Skeletal muscle cell (primary cell): ENCODE results near the gene MTSS2.

Source experiments
- DNase-seq: peaks from one replicate; pipeline ENCODE4 v3.0.0-alpha.2; 2010; ENCODE audit warnings: low read depth
- H3K4me3 ChIP-seq: 2 replicates; pipeline ENCODE4 v1.5.1; 2011; ENCODE audit warnings: low read depth, mild to moderate bottlenecking, control low read depth, low read length, moderate library complexity

MTSS2 gene, protein sequence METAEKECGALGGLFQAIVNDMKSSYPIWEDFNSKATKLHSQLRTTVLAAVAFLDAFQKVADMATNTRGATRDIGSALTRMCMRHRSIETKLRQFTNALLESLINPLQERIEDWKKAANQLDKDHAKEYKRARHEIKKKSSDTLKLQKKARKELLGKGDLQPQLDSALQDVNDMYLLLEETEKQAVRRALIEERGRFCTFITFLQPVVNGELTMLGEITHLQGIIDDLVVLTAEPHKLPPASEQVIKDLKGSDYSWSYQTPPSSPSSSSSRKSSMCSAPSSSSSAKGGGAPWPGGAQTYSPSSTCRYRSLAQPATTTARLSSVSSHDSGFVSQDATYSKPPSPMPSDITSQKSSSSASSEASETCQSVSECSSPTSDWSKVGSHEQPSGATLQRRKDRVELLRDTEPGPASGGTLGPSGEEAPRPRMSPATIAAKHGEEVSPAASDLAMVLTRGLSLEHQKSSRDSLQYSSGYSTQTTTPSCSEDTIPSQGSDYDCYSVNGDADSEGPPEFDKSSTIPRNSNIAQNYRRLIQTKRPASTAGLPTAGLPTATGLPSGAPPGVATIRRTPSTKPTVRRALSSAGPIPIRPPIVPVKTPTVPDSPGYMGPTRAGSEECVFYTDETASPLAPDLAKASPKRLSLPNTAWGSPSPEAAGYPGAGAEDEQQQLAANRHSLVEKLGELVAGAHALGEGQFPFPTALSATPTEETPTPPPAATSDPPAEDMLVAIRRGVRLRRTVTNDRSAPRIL

DNA sequence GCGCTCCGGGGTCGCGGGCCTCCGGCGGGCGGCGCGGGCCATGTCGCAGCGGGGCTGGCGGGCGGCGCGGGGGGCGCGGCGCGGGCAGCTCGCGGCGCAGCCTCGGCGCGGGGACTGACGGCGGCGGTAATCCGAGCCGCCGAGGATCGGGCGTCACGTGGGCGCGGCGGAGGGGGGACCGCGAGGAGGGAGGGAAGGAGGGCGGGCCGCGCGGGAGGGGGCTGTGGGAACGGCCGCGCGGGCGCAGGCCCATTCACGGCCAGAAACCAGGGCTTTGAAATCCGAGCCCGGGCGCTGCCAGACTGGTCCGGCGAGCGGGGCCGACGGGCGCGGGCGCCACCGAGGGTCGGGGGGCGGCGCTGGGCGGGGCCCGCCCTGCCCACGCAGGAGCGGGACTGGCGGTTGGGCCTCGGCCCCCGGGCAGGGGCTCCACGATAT, at the start of gene MTSS2:
Gene MTSS2 (minus strand): TSS at position 116 of the 438 bp plus-strand sequence. CDS start 262 bp downstream, outside the sequence.
- peak within 1 kb of the TSS; percentile 83 for H3K4me3 ChIP-seq
- peak; percentile 67 for DNase-seq

DNA sequence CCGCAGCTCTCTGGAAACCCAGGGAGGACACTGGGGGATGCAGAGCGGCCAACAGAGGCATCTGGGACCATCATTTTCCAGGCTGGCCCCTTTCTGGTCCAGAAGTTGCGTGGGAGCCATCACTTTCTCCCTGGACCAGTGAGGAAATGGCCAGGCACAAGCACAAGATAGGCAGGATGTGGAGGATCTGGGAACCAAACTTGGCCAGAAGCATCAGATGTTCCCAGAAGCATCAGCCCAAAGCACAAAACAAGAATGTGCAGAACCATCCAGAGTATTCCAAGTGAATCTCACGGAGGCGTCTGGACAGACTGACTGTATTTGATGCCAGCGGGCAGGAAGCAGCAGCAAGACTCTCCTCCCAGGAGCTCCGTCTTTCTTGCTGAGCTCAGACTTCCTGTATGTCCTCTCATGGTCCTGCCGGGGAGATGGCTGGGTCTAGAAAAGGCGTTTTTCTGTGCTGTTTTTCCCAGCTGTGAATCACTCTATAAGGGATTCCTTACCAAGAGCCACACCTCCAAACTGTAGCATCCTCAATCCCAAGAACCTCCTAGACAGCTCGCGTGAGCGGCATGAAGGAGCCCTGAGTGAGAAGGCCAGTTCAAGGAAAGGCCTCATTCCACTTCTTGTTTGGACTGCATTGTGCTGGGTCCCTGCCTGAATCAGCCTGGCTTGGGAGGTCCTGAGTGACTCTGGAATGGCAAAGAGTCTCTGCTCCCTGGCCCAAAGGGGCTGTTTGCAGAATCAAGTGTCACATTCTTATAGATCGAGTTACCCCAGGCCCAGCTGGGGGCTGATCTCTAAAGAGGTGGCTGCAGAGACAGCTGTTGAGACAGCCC, 49.5 kb upstream of the MTSS2 start:
- peak; percentile 57 for DNase-seq
- no peak overlapping the region for H3K4me3 ChIP-seq

DNA sequence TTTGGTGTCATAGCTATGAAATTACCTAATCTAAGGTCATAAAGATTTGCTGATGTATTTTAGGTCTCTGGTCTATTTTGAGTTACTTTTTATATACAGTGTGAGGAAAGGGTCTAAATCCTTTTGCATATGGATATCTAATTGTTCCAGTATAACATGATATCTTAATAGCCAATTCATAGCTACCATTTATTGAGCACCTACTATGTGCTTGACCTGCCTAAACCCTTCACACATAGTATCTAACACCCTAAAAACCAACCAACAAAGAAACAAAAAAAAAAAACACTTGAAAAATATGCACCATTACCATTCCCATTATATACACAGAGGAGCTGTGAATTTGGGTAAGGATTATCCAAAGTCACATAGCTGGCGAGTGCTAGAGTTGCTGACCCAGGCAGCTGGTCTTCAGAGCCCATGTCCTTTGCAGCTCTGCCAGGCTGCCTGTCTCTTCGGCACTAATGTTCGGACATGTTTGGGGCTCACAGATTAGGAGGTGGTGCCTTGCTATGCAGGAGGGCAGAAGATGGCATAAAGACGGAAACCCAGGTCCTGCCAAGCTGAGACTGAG, 48.8 kb upstream of the MTSS2 start:
- no peak overlapping the region for H3K4me3 ChIP-seq

GRCh38 chr16:70730944-70731343, 45.1 kb upstream of the MTSS2 start:
- DNase-seq: no peak
- H3K4me3 ChIP-seq: no peak overlapping the region

More for the DNA sequence above, 48.8 kb upstream of the MTSS2 start:
- DNase-seq: no peak

GRCh38 chr16:70730031-70730430, 44.2 kb upstream of the MTSS2 start:
- DNase-seq: no peak
- H3K4me3 ChIP-seq: no peak overlapping the region

DNA sequence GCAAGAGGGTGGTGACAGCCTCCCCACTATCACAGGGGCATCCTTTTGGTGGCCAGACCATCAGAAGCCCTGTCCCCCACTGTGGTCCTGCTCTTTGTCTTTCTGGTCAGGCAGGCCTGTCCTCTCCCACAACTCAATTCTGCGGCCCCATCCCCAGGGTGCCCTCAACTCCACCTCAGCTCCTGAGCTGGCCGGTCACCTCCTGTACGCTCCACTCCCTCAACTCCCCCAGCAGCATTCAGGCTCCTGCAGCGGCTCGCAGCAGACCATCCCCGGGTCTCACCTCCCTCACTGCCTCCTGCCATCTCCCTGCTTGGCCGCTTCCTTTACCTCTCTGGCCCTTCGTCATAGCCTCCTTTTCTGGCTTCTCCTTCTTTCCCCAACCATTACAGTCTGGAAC, 43.4 kb upstream of the MTSS2 start:
- no peak overlapping the region for H3K4me3 ChIP-seq
- no peak for DNase-seq

DNA sequence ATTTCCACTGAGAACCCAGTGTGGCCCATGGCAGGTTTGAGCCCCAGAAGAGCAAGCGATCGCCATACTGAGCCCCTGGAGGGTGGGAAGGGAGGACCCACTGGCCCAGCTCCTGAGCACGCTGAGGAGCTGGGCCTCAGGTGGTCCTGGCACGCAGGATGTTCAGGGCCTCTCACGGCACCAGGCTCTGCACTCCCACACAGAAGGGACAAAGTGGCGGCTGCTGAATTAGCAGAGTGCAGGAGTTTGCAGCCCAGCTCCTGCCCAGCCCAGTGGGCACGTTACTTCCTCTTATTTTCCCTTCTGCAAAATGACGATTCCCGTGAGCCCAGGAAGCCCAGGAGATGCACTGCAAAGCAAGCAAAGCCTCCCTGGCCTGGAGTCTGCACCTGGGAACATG, 42.3 kb upstream of the MTSS2 start:
- no peak for DNase-seq
- H3K4me3 ChIP-seq: no peak overlapping the region

DNA sequence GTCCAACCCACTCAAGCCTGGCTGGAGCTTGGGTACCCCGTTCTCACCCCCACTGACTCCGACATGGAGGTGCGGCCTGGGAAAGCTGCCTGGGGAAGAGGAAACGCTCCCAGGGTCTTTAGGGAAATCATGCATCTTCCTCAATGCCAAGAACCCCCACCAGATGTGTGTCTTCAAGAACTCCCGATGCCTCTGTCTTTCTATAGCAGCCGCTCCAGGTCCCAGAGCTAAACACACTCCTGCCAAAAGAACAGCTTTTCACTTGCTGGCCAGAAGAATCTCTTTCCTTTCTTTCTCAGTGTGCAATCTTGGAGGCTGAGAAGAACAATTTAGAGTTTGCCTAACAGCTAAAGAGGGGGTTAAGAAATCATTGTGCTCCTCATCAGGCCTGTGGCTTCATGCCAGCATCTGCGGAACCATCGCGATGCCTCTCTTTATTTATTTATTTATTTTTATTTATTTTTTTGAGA, 41.1 kb upstream of the MTSS2 start:
- no peak overlapping the region for H3K4me3 ChIP-seq
- DNase-seq: no peak

- no peak overlapping the region for H3K4me3 ChIP-seq
- DNase-seq: no peak
Measured at GRCh38 chr16:70725912-70726828, 40.3 kb upstream of the MTSS2 start.

DNA sequence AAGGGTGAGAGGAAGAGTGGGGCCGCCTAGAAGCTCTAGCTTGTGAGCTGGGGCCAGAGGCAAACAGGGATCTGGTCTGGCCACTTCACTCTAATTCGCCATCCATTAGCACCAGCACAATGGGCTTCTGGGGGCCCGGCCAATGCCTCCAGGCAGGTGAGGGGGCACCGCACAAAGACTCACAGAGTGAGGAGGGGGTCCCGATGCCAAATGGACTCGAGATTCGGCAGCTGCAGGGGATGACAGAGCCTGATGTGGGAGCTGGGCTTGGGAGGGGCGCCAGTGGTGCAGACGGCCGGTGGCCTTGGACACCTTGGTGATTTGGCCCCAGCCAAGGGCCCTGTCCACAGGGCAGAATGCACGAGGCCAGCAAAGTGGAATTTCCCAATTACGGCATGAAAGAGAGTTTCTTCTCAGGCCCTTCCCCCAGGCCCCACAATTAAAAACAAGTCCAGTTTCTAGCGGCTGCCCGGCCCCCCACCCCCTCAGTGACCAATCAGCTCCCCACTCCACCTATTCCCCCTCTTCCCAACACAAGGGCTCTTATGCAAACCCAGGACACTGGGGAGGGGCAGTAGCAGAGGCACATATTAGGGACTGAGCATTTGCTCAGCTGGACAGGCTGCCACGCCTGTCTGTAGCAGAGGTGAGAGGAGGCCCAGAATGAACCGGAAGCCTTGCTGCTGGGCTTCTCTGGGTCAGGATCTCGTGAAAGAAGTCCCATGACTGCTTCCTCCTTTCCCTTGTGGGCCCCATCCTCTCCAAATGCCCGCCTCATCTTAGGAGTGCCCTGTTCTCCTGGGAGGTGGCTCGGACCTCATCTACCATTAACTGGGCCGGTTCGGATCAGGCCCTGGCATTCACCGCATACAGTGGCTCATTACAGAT, 39.4 kb upstream of the MTSS2 start:
- DNase-seq: no peak
- H3K4me3 ChIP-seq: no peak overlapping the region

- no peak for DNase-seq
- H3K4me3 ChIP-seq: no peak overlapping the region
Measured at GRCh38 chr16:70724146-70725023, 38.5 kb upstream of the MTSS2 start.

GRCh38 chr16:70723740-70724145, 37.9 kb upstream of the MTSS2 start:
- no peak overlapping the region for H3K4me3 ChIP-seq
- DNase-seq: no peak

DNA sequence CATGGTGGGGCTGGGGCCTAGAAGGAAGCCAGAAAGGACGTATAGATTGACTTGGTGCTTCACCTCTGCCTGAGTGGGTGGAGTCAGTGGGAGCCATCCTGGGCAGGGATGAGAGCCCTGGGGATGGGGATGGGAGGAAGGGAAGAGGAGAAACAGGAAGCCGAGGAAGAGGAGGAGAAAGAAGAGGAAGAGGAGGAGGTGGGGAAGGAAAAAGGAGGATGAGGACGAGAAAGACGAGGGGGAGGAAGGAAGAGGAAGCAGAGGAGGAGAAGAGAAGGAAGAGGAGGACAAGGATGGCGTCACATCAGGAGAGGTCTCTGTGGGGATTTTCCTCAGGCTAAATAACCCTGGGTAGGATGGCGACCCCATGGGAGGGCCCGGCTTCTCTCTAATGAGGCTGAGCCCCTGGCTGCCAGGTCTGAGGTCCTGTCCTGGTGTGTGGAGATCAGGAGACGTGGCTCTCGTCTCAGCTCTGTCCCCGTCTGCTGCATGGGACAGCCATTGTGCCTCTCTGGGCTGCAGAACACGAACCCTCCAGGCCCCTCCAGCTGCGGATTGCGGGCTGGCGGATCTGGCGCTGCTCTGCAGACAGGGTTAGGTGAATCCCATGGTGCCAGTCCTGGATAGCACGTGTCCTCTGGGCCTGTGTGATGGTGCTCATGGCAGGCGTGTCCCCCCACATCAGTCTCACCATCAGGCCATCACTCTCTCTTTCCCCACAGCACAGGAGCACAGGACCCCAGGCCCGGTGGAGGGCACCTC, 35.5 kb upstream of the MTSS2 start:
- DNase-seq: no peak
- no peak overlapping the region for H3K4me3 ChIP-seq

GRCh38 chr16:70720425-70721201, 34.8 kb upstream of the MTSS2 start:
- H3K4me3 ChIP-seq: no peak overlapping the region
- no peak for DNase-seq

GRCh38 chr16:70717065-70717464, 31.2 kb upstream of the MTSS2 start:
- no peak overlapping the region for H3K4me3 ChIP-seq
- no peak for DNase-seq
